Keratinocyte (primary cell): ENCODE results near the gene LY6G6C. TPM values are rescaled to one million over a fixed set of nuclear protein-coding genes. Genes with fewer than 3 reads are reported as not detected.

ENCODE experiments used
- DNase-seq: peaks from one replicate; pipeline ENCODE4 v3.0.0-alpha.2; 2011; ENCODE audit warnings: low read depth, missing footprints, low spot score
- FAIRE-seq: peaks from 2 replicates; lab custom pipeline; 2011; peaks lifted over from hg19 to GRCh38; lab: Jason Lieb, UNC
- H2AFZ ChIP-seq: 2 replicates; pipeline ENCODE4 v1.6.0; 2012; ENCODE audit warnings: low read length, control low read depth, inconsistent platforms; ENCODE audit not compliant: control insufficient read depth
- H3K27ac ChIP-seq: 2 replicates; pipeline ENCODE4 v1.5.1; 2011; ENCODE audit warnings: low read length; ENCODE audit not compliant: control insufficient read depth, insufficient read depth
- H3K27me3 ChIP-seq: 3 replicates; pipeline ENCODE4 v1.6.0; 2011; ENCODE audit warnings: low read length; ENCODE audit not compliant: control insufficient read depth, insufficient read depth; ENCODE audit errors: extremely low read depth
- H3K36me3 ChIP-seq, 2 experiments: 2 replicates in 1 of 2; 3 replicates in 1 of 2; pipeline ENCODE4 v1.5.1; 2011; ENCODE audit warnings: low read length in 2 of 2, mild to moderate bottlenecking in 1 of 2; ENCODE audit not compliant: control insufficient read depth in 2 of 2, insufficient read depth in 2 of 2; ENCODE audit errors: extremely low read depth in 1 of 2
- H3K4me1 ChIP-seq: 3 replicates; pipeline ENCODE4 v1.5.1; 2011; ENCODE audit warnings: low read length; ENCODE audit not compliant: control insufficient read depth, insufficient read depth; ENCODE audit errors: extremely low read depth
- H3K4me2 ChIP-seq: 3 replicates; pipeline ENCODE4 v1.6.0; 2011; ENCODE audit warnings: low read depth, low read length; ENCODE audit not compliant: control insufficient read depth, insufficient read depth; ENCODE audit errors: extremely low read depth
- H3K4me3 ChIP-seq, 3 experiments: fragments of 200-600 bp in 1 of 3; sonication (generic) in 1 of 3; 2 replicates in 2 of 3; 3 replicates in 1 of 3; pipeline ENCODE4 v1.5.1; 2011 to 2016; ENCODE audit warnings: low read length in 3 of 3, mild to moderate bottlenecking in 3 of 3, control low read depth in 2 of 3, inconsistent platforms in 1 of 3, low read depth in 1 of 3, mixed read lengths in 1 of 3, mixed run types in 1 of 3, moderate library complexity in 1 of 3; ENCODE audit not compliant: control insufficient read depth in 2 of 3, insufficient read depth in 2 of 3; ENCODE audit errors: extremely low read depth in 1 of 3
- H3K79me2 ChIP-seq: 2 replicates; pipeline ENCODE4 v1.6.0; 2012; ENCODE audit warnings: low read length; ENCODE audit not compliant: control insufficient read depth, insufficient read depth
- H3K9ac ChIP-seq: 3 replicates; pipeline ENCODE4 v1.6.0; 2011; ENCODE audit warnings: low read length; ENCODE audit not compliant: control insufficient read depth, insufficient read depth; ENCODE audit errors: extremely low read depth
- H3K9me1 ChIP-seq: 3 replicates; pipeline ENCODE4 v1.6.0; 2011; ENCODE audit warnings: low read length; ENCODE audit not compliant: control insufficient read depth, insufficient read depth; ENCODE audit errors: extremely low read depth
- H3K9me3 ChIP-seq: 2 replicates; pipeline ENCODE4 v1.5.1; 2012; ENCODE audit warnings: low read depth, low read length; ENCODE audit not compliant: control insufficient read depth
- H4K20me1 ChIP-seq: 3 replicates; pipeline ENCODE4 v1.6.0; 2011; ENCODE audit warnings: low read length; ENCODE audit not compliant: control insufficient read depth, insufficient read depth; ENCODE audit errors: extremely low read depth
- CTCF ChIP-seq, 3 experiments: IDR thresholded peaks in 1 of 3; conservative IDR thresholded peaks in 1 of 3; optimal IDR thresholded peaks in 1 of 3; 2 replicates in 2 of 3; 3 replicates in 1 of 3; pipeline versions ENCODE3 to v1.5.1; 2011; ENCODE audit warnings: low read length in 3 of 3, mild to moderate bottlenecking in 3 of 3, moderate library complexity in 2 of 3, control low read depth in 1 of 3, inconsistent platforms in 1 of 3; ENCODE audit not compliant: insufficient read depth in 2 of 3; ENCODE audit errors: extremely low read depth in 1 of 3
- EZH2 ChIP-seq: IDR thresholded peaks from one replicate; pipeline ENCODE4 v1.6.1; 2012; ENCODE audit warnings: inconsistent platforms, mild to moderate bottlenecking, low read length, moderate library complexity
- dilution Hi-C: fragments of 300-500 bp; cut with MboI; formaldehyde crosslinking; loops from one replicate; pipeline ENCODE4 v1.7.0; 2020; ENCODE audit warnings: low sequenced_read_pairs; ENCODE audit not compliant: extremely low pct_ligation_motif_present
- polyA plus RNA-seq, 5 experiments: library from polyadenylated mRNA; depleted of rRNA in 3 of 5; stranded (reverse) in 3 of 5; stranded (forward) in 1 of 5; unstranded in 1 of 5; fragments of >200 nt; gene quantifications; 1 replicate in 1 of 5; 2 replicates in 3 of 5; 3 replicates in 1 of 5; pipeline versions ENCODE4 v1.2.1 to v1.2.3, GENCODE V29; 2011 to 2012; ENCODE audit warnings: missing spikeins in 2 of 5, low read depth in 1 of 5, low replicate concordance in 1 of 5

Gene LY6G6C
- polyA plus RNA-seq, 1 donor (not counting 4 experiments of a cell fraction or from before 2014, with no cell fraction given) = 2.4 TPM

- Histone ChIP-seq H3K9ac (no peak within 1 kb of the TSS), H3K4me1 (peaks cover 19% of the 10 kb centered on the region), H3K27ac (no peak within 1 kb of the TSS), H3K9me1 (peaks cover 5% of the 10 kb centered on the region), H3K9me3 (no peaks in the 10 kb centered on the region), H3K27me3 (no peaks in the 10 kb centered on the region), H3K4me3 (no peak within 1 kb of the TSS), H3K36me3 (peaks cover 3 to 7% of the 10 kb centered on the region in 2 experiments), H3K79me2 (no peaks in the 10 kb centered on the region), H2AFZ (no peak within 1 kb of the TSS), H4K20me1 (no peaks in the 10 kb centered on the region), H3K4me2 (no peak within 1 kb of the TSS)
- DNase-seq = no peak
- dilution Hi-C loops = no loop called here
- no peak for TF ChIP-seq EZH2
- TF ChIP-seq CTCF (optimal IDR thresholded peaks at IDR 0.05 in 1 of 3, IDR thresholded peaks at IDR 0.05 in 1 of 3, conservative IDR thresholded peaks at IDR 0.05 in 1 of 3; ENCODE audit: extremely low read depth in 1 of 3, insufficient read depth in 2 of 3, low read length in 3 of 3) = no peak
- no peak for FAIRE-seq
Measured at GRCh38 chr6:31723245-31723979, 1.9 kb upstream of the LY6G6C start, which contains the start of gene MPIG6B. TSS of gene MPIG6B (plus strand) at chr6:31723373. CDS start at chr6:31723384, 11 bp downstream.

GRCh38 chr6:31722173-31722572, 627 bp upstream of the LY6G6C start:
- H3K4me3 ChIP-seq = no peak overlapping the region
- H2AFZ ChIP-seq = no peak overlapping the region
- TF ChIP-seq EZH2 (no peak), CTCF (optimal IDR thresholded peaks at IDR 0.05 in 1 of 3, IDR thresholded peaks at IDR 0.05 in 1 of 3, conservative IDR thresholded peaks at IDR 0.05 in 1 of 3; ENCODE audit: extremely low read depth in 1 of 3, insufficient read depth in 2 of 3, low read length in 3 of 3) (no peak)
- no peaks in the 10 kb centered on the region for H3K79me2 ChIP-seq
- H3K9me1 ChIP-seq = peaks cover 5% of the 10 kb centered on the region
- H3K36me3 ChIP-seq = peaks cover 0 to 6% of the 10 kb centered on the region in 2 experiments
- H3K4me1 ChIP-seq = peaks cover 31% of the 10 kb centered on the region
- DNase-seq = no peak
- dilution Hi-C loops = no loop called here
- H3K27me3 ChIP-seq = no peaks in the 10 kb centered on the region
- no peak for FAIRE-seq
- no peak overlapping the region for H3K27ac ChIP-seq
- no peaks in the 10 kb centered on the region for H4K20me1 ChIP-seq
- H3K4me2 ChIP-seq = no peak overlapping the region
- no peaks in the 10 kb centered on the region for H3K9me3 ChIP-seq
- H3K9ac ChIP-seq = no peak overlapping the region
